Measurements from ENCODE around the gene PIK3R5.

DNA sequence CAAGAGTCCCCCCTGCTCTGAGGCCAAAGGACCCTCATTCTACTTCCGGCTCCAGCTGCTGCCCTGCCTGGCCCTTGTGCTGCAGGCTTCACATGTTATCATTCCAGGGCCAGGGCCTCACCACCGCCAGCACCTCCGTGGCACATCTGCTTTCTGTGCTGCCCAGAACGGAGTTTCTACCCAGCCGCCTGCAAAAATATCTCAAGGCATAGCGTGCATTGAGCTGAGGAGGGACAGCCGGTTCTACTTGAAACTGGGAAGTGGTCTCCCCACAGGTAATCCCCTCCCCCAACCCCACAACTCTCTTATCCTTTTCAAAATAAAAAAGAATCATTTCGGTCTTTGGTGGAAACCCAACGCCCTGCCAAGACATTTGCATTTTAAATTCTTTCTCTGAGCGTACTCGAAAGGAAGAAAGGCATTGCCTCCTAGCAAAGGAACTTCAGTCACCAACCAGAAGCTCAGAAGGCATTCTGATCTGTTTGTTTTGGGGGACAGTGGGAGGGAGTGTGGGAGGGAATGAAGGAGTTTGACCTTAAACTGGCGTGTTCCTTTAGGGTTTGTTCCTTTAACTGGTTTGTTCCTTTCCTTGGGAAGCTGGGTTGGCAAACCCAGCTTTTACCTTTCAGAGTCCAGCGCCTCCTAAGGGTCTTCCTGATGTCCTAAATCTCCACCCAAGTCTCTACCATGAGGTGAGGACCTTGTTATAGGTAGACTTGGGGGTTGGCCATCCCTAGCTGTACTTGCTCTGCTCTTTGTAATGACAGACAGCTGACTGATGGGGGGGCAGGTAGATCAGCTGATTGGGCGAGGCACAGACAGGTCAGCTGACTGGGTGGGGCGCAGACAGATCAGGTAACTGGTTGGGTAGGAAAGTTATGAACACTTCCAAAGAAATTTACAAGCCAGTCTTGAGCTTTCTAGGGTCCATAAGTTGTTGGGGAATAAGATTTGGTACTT lies 64.6 kb downstream of the PIK3R5 start:
- TF ChIP-seq, protein P1, sequence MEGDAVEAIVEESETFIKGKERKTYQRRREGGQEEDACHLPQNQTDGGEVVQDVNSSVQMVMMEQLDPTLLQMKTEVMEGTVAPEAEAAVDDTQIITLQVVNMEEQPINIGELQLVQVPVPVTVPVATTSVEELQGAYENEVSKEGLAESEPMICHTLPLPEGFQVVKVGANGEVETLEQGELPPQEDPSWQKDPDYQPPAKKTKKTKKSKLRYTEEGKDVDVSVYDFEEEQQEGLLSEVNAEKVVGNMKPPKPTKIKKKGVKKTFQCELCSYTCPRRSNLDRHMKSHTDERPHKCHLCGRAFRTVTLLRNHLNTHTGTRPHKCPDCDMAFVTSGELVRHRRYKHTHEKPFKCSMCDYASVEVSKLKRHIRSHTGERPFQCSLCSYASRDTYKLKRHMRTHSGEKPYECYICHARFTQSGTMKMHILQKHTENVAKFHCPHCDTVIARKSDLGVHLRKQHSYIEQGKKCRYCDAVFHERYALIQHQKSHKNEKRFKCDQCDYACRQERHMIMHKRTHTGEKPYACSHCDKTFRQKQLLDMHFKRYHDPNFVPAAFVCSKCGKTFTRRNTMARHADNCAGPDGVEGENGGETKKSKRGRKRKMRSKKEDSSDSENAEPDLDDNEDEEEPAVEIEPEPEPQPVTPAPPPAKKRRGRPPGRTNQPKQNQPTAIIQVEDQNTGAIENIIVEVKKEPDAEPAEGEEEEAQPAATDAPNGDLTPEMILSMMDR (IDR thresholded peaks at IDR 0.05; ENCODE audit: insufficient read depth, low read length, poor library complexity, severe bottlenecking), result no peak
- TF ChIP-seq EZH2phosphoT487 (conservative IDR thresholded peaks at IDR 0.05; ENCODE audit: low read length), result no peak

Measured in SU-DHL-6 (cell line).